ENCODE results near the gene UTP25. TPM values are rescaled to one million over a fixed set of nuclear protein-coding genes. Genes with fewer than 3 reads are reported as not detected.
A peak's percentile ranks its signal among the peaks of the same experiment; 100 is the strongest.

Gene UTP25
- total RNA-seq, 4 donors from 2014 or later, result 9.9 to 12.9 (median 11.1) TPM

DNA sequence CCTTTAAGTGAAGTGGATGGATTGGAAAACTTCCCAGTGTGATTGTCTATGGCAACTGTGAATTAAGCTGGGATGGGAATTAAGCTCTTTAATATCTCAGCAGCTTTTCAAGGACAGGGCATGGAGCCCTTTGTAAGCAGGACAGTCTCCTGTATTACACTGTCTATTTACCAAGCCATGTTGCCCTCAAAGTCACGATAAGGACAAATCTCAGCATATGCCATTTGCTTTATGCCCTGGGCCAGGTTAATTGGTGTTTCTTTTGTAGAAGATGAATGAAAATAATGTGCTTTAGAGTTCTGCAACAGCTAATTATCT is 17.6 kb downstream of the UTP25 start:
- H3K4me3 ChIP-seq (ENCODE audit: low read depth, poor library complexity, severe bottlenecking), result no peak overlapping the region
- DNase-seq (ENCODE audit: low spot score in 2 of 2), result no peak
- 79 to 85% methylated on average over 1 of the region's 1 CpG for WGBS, 2 donors
- TF ChIP-seq, protein P1, sequence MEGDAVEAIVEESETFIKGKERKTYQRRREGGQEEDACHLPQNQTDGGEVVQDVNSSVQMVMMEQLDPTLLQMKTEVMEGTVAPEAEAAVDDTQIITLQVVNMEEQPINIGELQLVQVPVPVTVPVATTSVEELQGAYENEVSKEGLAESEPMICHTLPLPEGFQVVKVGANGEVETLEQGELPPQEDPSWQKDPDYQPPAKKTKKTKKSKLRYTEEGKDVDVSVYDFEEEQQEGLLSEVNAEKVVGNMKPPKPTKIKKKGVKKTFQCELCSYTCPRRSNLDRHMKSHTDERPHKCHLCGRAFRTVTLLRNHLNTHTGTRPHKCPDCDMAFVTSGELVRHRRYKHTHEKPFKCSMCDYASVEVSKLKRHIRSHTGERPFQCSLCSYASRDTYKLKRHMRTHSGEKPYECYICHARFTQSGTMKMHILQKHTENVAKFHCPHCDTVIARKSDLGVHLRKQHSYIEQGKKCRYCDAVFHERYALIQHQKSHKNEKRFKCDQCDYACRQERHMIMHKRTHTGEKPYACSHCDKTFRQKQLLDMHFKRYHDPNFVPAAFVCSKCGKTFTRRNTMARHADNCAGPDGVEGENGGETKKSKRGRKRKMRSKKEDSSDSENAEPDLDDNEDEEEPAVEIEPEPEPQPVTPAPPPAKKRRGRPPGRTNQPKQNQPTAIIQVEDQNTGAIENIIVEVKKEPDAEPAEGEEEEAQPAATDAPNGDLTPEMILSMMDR (IDR thresholded peaks at IDR 0.05), result no peak
- TF ChIP-seq POLR2A (IDR thresholded peaks at IDR 0.05), result no peak
- intact Hi-C loops (cut with DNase I; ENCODE audit: low total_unique reads), result no loop called here

DNA sequence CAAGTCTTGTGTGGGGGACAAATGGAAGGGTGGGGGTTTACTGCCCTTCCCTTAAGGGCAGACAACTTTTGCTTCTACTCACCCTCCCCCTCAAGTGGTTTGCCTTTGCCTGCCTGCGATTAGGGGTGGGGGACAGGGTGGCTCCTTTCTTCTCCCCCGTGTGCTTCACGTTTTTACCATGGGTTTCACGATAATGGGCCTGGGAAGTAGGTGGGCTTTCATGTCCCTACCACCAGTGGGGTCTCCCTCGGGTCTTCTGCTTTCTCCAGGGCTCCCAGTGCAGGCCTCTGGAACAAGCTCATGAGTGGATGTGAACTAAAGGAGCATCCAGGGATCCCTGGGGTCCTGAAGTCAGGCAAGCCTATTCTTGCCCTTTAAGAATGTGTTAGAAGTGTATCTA is 21.6 kb downstream of the UTP25 start:
- H3K4me3 ChIP-seq (ENCODE audit: low read depth, poor library complexity, severe bottlenecking), result no peak overlapping the region
- no peak for TF ChIP-seq POLR2A (IDR thresholded peaks at IDR 0.05)
- TF ChIP-seq, protein P1 (IDR thresholded peaks at IDR 0.05), result no peak
- intact Hi-C loops (cut with DNase I; ENCODE audit: low total_unique reads), result no loop called here
- WGBS, 2 donors, result 78 to 81% methylated on average over 5 of the region's 5 CpGs
- DNase-seq (ENCODE audit: low spot score in 2 of 2), result no peak

DNA sequence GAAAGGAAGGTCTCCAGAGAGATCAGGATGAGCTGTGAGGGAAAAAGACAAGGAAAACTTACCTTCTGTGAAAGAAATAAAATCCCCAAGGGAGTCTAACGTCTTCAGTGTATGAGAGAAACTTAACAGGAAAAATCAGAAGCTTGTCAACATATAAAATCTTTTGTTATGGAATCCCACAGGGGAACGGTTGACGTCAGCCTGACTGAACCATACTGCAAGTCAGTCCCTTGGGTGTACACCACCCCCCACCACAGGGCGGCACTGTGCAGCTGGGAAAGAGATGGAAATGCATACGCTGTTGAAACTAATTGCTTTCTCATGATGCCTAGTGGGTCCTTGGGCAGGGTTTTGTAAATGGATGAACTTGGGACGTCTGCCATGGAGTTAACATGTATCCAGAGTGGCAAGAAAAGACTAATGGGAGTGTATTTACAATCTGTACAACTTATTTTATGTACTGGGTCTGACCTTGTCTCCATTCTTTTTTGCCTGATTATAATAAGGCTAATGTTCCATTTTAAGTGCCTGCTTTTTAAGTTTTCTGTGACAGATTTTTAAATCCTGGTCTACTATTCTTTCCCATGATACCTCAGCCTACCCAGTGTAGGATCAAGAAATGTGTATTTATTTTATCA is 22.7 kb downstream of the UTP25 start:
- intact Hi-C loops (cut with DNase I; ENCODE audit: low total_unique reads), result loop anchor here (10.0 kb wide), 1 partner anchor 554 kb away; no protein-coding TSS in a partner anchor
- 62 to 73% methylated on average over 6 of the region's 6 CpGs for WGBS, 2 donors
- TF ChIP-seq, protein P1 (IDR thresholded peaks at IDR 0.05), result no peak
- no peak for TF ChIP-seq POLR2A (IDR thresholded peaks at IDR 0.05)
- H3K4me3 ChIP-seq (ENCODE audit: low read depth, poor library complexity, severe bottlenecking), result no peak overlapping the region
- DNase-seq (ENCODE audit: low spot score in 2 of 2), result peak in 1 of 2 donors; percentile 22

DNA sequence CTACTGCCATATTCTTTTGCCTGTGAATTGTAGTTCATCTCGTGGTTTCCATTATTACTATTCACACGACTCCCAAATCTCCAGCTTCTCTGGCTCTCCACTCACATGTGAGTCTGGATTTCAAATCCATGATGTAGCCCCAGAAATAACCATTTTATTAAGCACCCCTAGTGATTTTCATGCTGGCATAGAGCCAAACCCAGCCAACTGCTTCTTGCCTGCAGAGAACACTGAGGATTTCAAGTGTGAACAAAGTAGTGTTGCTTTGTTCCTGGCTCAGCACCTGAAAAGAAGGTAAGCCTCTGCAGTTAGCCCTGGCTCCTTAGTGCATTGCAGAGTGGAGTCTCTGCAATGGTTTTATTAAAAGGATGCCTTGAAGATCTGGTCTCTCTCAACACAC is 25.9 kb downstream of the UTP25 start:
- WGBS, 2 donors, result 75 to 82% methylated on average over 2 of the region's 2 CpGs
- no peak overlapping the region for H3K4me3 ChIP-seq (ENCODE audit: low read depth, poor library complexity, severe bottlenecking)
- DNase-seq (ENCODE audit: low spot score in 2 of 2), result no peak
- intact Hi-C loops (cut with DNase I; ENCODE audit: low total_unique reads), result loop anchor here (10.0 kb wide), 1 partner anchor 551 kb away; no protein-coding TSS in a partner anchor
- TF ChIP-seq, protein P1 (IDR thresholded peaks at IDR 0.05), result no peak
- no peak for TF ChIP-seq POLR2A (IDR thresholded peaks at IDR 0.05)

DNA sequence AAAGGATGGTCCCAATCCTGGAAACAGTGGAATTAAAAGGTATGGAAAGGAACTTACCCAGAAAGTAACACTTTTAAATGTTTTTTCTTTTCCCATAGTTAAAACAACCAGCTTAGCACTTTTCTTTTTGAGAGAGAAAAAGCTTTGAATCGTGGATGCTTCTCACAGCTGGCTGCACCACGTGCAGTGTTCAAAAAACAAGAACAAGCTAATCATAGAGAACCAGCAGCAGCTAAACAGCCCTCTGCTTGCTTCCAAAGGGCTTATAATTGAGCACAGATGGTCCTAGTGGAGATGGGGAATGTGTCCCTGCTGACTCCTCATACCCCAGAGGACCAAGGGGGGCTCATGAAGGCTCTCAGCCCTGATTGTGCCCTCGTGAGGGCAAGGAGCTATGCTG is 26.4 kb downstream of the UTP25 start:
- TF ChIP-seq, protein P1 (IDR thresholded peaks at IDR 0.05), result no peak
- TF ChIP-seq POLR2A (IDR thresholded peaks at IDR 0.05), result no peak
- no peak overlapping the region for H3K4me3 ChIP-seq (ENCODE audit: low read depth, poor library complexity, severe bottlenecking)
- 56 to 73% methylated on average over 3 of the region's 3 CpGs for WGBS, 2 donors
- intact Hi-C loops (cut with DNase I; ENCODE audit: low total_unique reads), result loop anchor here (10.0 kb wide), 1 partner anchor 551 kb away; no protein-coding TSS in a partner anchor
- no peak for DNase-seq (ENCODE audit: low spot score in 2 of 2)

DNA sequence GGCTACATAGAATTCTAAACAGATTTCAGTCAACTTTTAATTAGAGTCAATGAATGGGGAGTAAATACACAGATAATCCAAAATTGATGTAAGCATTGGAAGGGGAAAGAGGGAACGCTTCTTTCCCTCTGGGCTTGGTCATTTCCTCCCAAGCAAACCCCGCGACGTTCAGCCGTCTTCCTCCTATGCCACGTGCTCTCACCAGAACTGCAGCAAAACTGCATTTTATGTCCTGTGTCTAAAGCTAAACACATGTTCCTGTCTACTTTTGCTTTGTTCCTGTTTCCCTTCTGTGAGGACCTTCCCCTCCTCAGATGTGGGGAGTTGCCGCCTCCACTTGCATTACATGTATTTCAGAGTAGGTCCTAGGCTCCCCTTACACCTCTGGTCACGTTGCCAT is 27.2 kb downstream of the UTP25 start:
- TF ChIP-seq POLR2A (IDR thresholded peaks at IDR 0.05), result no peak
- WGBS, 2 donors, result 72 to 81% methylated on average over 8 of the region's 8 CpGs
- intact Hi-C loops (cut with DNase I; ENCODE audit: low total_unique reads), result loop anchor here (10.0 kb wide), 1 partner anchor 550 kb away; no protein-coding TSS in a partner anchor
- H3K4me3 ChIP-seq (ENCODE audit: low read depth, poor library complexity, severe bottlenecking), result no peak overlapping the region
- no peak for DNase-seq (ENCODE audit: low spot score in 2 of 2)
